ENCODE data around the gene RFTN2. TPM values are rescaled to one million over a fixed set of nuclear protein-coding genes. Genes with fewer than 3 reads are reported as not detected.
"Not testable (repeated sequence)": the region's sequence is repeated elsewhere in the genome, so short reads cannot be mapped to it uniquely, and the experiment has no call there.

RFTN2 gene
- total and polyA plus RNA-seq, 5 donors from 2014 or later, result 0.06 to 0.21 (median 0.14) TPM; not detected in 1

GRCh38 chr2:197699724-197700123 is 24.3 kb upstream of the RFTN2 start:
- Histone ChIP-seq H3K4me1 (ENCODE audit: control insufficient read depth, insufficient read depth, low read length, poor library complexity, severe bottlenecking) (peaks cover 13% of the 10 kb centered on the region), H3K4me3 (ENCODE audit: low read depth, low read length) (peak overlapping the region; percentile 17)
- Mint-ChIP-seq H3K4me3 (peak overlapping the region; percentile 22 to 70 (median 39)), H3K4me1 (peaks cover 15 to 50% (median 34%) of the 10 kb centered on the region in 4 donors)
- H3K9me3 ChIP-seq (ENCODE audit: control insufficient read depth in 2 of 2, low read length in 2 of 2); ATAC-seq (ENCODE audit: low read depth in 2 of 2); H3K36me3 ChIP-seq (ENCODE audit: control insufficient read depth, insufficient read depth, low read length); DNase-seq; H3K27me3 Mint-ChIP-seq; H3K27ac Mint-ChIP-seq; H3K9me3 Mint-ChIP-seq; H3K36me3 Mint-ChIP-seq; H3K27ac ChIP-seq (ENCODE audit: insufficient read depth, low read length, poor library complexity, severe bottlenecking); H3K27me3 ChIP-seq (ENCODE audit: control insufficient read depth, insufficient read depth, low read length): not testable (repeated sequence)

- H3K4me3 Mint-ChIP-seq; H3K36me3 ChIP-seq (ENCODE audit: control insufficient read depth, insufficient read depth, low read length); H3K27me3 ChIP-seq (ENCODE audit: control insufficient read depth, insufficient read depth, low read length); H3K27ac ChIP-seq (ENCODE audit: insufficient read depth, low read length, poor library complexity, severe bottlenecking); H3K9me3 ChIP-seq (ENCODE audit: control insufficient read depth in 2 of 2, low read length in 2 of 2); H3K27me3 Mint-ChIP-seq; H3K36me3 Mint-ChIP-seq; DNase-seq; ATAC-seq (ENCODE audit: low read depth in 2 of 2); H3K4me1 ChIP-seq (ENCODE audit: control insufficient read depth, insufficient read depth, low read length, poor library complexity, severe bottlenecking); H3K4me3 ChIP-seq (ENCODE audit: low read depth, low read length); H3K27ac Mint-ChIP-seq: not testable (repeated sequence)
- Mint-ChIP-seq H3K4me1 (peaks cover 12 to 48% (median 24%) of the 10 kb centered on the region in 4 donors), H3K9me3 (peaks cover 0 to 11% (median 3%) of the 10 kb centered on the region in 7 donors)
Measured at GRCh38 chr2:197696571-197696970, 21.2 kb upstream of the RFTN2 start.

DNA sequence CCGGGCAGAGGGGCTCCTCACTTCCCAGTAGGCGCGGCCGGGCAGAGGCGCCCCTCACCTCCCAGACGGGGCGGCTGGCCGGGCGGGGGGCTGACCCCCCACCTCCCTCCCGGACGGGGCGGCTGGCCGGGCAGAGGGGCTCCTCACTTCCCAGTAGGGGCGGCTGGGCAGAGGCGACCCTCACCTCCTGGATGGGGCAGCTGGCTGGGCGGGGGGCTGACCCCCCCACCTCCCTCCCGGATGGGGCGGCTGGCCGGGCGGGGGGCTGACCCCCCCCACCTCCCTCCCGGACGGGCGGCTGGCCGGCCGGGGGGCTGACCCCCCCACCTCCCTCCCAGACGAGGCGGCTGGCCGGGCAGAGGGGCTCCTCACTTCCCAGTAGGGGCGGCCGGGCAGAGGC is 20.6 kb upstream of the RFTN2 start:
- H3K27me3 ChIP-seq (ENCODE audit: control insufficient read depth, insufficient read depth, low read length); H3K36me3 Mint-ChIP-seq; ATAC-seq (ENCODE audit: low read depth in 2 of 2); H3K27me3 Mint-ChIP-seq; DNase-seq; H3K4me3 ChIP-seq (ENCODE audit: low read depth, low read length); H3K9me3 ChIP-seq (ENCODE audit: control insufficient read depth in 2 of 2, low read length in 2 of 2); H3K4me3 Mint-ChIP-seq; H3K36me3 ChIP-seq (ENCODE audit: control insufficient read depth, insufficient read depth, low read length); H3K27ac Mint-ChIP-seq; H3K27ac ChIP-seq (ENCODE audit: insufficient read depth, low read length, poor library complexity, severe bottlenecking); H3K4me1 ChIP-seq (ENCODE audit: control insufficient read depth, insufficient read depth, low read length, poor library complexity, severe bottlenecking): not testable (repeated sequence)
- Mint-ChIP-seq H3K4me1 (peaks cover 12 to 43% (median 20%) of the 10 kb centered on the region in 4 donors), H3K9me3 (peaks cover 0 to 11% (median 3%) of the 10 kb centered on the region in 7 donors)

GRCh38 chr2:197695206-197695605 is 19.8 kb upstream of the RFTN2 start:
- ATAC-seq (ENCODE audit: low read depth in 2 of 2); H3K9me3 ChIP-seq (ENCODE audit: control insufficient read depth in 2 of 2, low read length in 2 of 2); DNase-seq; H3K27ac Mint-ChIP-seq; H3K27me3 ChIP-seq (ENCODE audit: control insufficient read depth, insufficient read depth, low read length); H3K4me3 ChIP-seq (ENCODE audit: low read depth, low read length); H3K27ac ChIP-seq (ENCODE audit: insufficient read depth, low read length, poor library complexity, severe bottlenecking); H3K36me3 Mint-ChIP-seq; H3K4me1 ChIP-seq (ENCODE audit: control insufficient read depth, insufficient read depth, low read length, poor library complexity, severe bottlenecking); H3K27me3 Mint-ChIP-seq; H3K36me3 ChIP-seq (ENCODE audit: control insufficient read depth, insufficient read depth, low read length); H3K4me3 Mint-ChIP-seq: not testable (repeated sequence)
- Mint-ChIP-seq H3K4me1 (peaks cover 12 to 38% (median 16%) of the 10 kb centered on the region in 4 donors), H3K9me3 (peaks cover 0 to 11% (median 2%) of the 10 kb centered on the region in 7 donors)

DNA sequence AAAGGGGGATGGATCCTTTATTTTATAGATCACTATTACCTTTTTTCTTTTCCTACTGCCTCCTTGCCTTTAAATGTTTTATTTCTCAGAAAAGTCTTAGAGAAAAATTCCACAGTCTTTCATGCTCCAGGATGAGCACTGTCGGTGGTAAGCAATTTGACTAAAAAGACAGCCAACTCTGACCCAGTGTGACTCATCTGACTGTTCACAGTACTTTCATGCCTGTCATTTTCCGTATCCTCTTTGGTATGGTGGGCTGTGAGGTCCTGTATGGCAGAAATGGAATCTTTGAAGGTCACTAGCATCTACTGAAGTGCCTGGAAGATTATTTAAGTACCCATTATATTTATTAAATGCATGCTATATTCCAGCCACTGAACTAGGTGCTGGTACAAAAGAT is 2.1 kb upstream of the RFTN2 start:
- no peak overlapping the region for H3K4me3 Mint-ChIP-seq
- Histone ChIP-seq H3K36me3 (ENCODE audit: control insufficient read depth, insufficient read depth, low read length) (no peaks in the 10 kb centered on the region), H3K4me3 (ENCODE audit: low read depth, low read length) (no peak overlapping the region), H3K27me3 (ENCODE audit: control insufficient read depth, insufficient read depth, low read length) (peaks cover 15% of the 10 kb centered on the region), H3K27ac (ENCODE audit: insufficient read depth, low read length, poor library complexity, severe bottlenecking) (no peak overlapping the region), H3K4me1 (ENCODE audit: control insufficient read depth, insufficient read depth, low read length, poor library complexity, severe bottlenecking) (no peaks in the 10 kb centered on the region), H3K9me3 (ENCODE audit: control insufficient read depth in 2 of 2, low read length in 2 of 2) (no peaks in the 10 kb centered on the region)
- ATAC-seq (ENCODE audit: low read depth in 2 of 2) (no peak), DNase-seq (no peak)
- H3K9me3 Mint-ChIP-seq, result no peaks in the 10 kb centered on the region
- H3K36me3 Mint-ChIP-seq, result no peaks in the 10 kb centered on the region
- H3K27ac Mint-ChIP-seq, result no peak overlapping the region
- peaks cover 50% of the 10 kb centered on the region for H3K27me3 Mint-ChIP-seq
- H3K4me1 Mint-ChIP-seq, result no peaks in the 10 kb centered on the region

GRCh38 chr2:197677056-197677455 is 1.7 kb upstream of the RFTN2 start:
- H3K4me1 ChIP-seq (ENCODE audit: control insufficient read depth, insufficient read depth, low read length, poor library complexity, severe bottlenecking), result no peaks in the 10 kb centered on the region
- no peaks in the 10 kb centered on the region for H3K36me3 ChIP-seq (ENCODE audit: control insufficient read depth, insufficient read depth, low read length)
- Mint-ChIP-seq H3K27ac (no peak overlapping the region), H3K4me3 (no peak overlapping the region), H3K4me1 (no peaks in the 10 kb centered on the region), H3K9me3 (no peaks in the 10 kb centered on the region), H3K36me3 (no peaks in the 10 kb centered on the region), H3K27me3 (peaks cover 50% of the 10 kb centered on the region)
- DNase-seq, result no peak
- ATAC-seq (ENCODE audit: low read depth in 2 of 2), result no peak
- H3K27me3 ChIP-seq (ENCODE audit: control insufficient read depth, insufficient read depth, low read length), result peaks cover 15% of the 10 kb centered on the region
- H3K9me3 ChIP-seq (ENCODE audit: control insufficient read depth in 2 of 2, low read length in 2 of 2), result no peaks in the 10 kb centered on the region
- no peak overlapping the region for H3K27ac ChIP-seq (ENCODE audit: insufficient read depth, low read length, poor library complexity, severe bottlenecking)
- no peak overlapping the region for H3K4me3 ChIP-seq (ENCODE audit: low read depth, low read length)

DNA sequence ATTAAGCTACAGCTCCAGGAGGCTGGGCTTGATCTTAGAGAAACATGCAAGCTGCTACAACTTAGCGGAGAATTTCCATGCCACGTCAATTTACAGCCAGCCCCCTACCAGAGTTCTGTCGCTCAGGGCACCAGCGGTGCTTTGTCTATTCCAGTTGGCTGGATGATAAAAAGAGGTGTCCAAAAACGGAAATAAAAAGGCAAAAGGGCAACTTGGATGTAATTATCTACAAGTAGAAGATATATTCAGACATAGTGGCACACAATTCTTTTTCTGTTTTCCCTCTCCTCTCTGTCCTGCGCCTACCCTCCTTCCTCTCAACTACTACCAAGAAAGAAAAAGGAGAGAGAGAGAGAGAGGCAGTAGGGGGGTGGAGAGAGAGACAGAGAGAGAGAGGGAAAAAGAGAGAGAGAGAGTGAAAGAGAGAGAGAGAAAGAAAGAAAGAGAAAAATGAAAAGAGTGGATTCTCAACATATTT is 363 bp upstream of the RFTN2 start:
- no peaks in the 10 kb centered on the region for H3K9me3 ChIP-seq (ENCODE audit: control insufficient read depth in 2 of 2, low read length in 2 of 2)
- no peak overlapping the region for H3K4me3 ChIP-seq (ENCODE audit: low read depth, low read length)
- H3K36me3 Mint-ChIP-seq, result peaks cover 3% of the 10 kb centered on the region
- peaks cover 23% of the 10 kb centered on the region for H3K27me3 ChIP-seq (ENCODE audit: control insufficient read depth, insufficient read depth, low read length)
- H3K27me3 Mint-ChIP-seq, result peaks cover 62% of the 10 kb centered on the region
- H3K36me3 ChIP-seq (ENCODE audit: control insufficient read depth, insufficient read depth, low read length), result no peaks in the 10 kb centered on the region
- ATAC-seq (ENCODE audit: low read depth in 2 of 2) (no peak), DNase-seq (no peak)
- no peak overlapping the region for H3K27ac ChIP-seq (ENCODE audit: insufficient read depth, low read length, poor library complexity, severe bottlenecking)
- no peaks in the 10 kb centered on the region for H3K4me1 ChIP-seq (ENCODE audit: control insufficient read depth, insufficient read depth, low read length, poor library complexity, severe bottlenecking)
- H3K9me3 Mint-ChIP-seq, result no peaks in the 10 kb centered on the region
- H3K4me1 Mint-ChIP-seq, result no peaks in the 10 kb centered on the region
- no peak overlapping the region for H3K27ac Mint-ChIP-seq
- H3K4me3 Mint-ChIP-seq, result no peak overlapping the region

DNA sequence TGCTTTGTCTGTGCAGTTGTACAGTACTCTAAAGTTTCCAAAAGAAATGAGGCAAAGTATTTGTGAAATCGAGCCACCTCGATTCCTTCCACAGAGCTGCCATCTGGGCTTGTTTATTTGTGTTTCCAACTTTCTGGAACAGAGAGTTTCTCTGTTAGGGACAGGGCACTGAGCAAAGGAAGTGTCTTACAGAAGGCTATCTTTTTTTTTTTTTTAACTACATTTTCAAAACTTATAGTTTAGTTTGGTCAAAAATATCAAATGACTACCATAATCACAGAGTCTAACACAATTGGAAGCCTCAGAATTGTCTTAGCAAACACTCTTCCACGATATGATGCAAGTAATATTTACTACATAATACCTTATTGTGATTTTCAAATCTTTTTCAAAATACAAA is 796 bp downstream of the RFTN2 start:
- H3K4me3 Mint-ChIP-seq, result no peak overlapping the region
- Histone ChIP-seq H3K27me3 (ENCODE audit: control insufficient read depth, insufficient read depth, low read length) (peaks cover 25% of the 10 kb centered on the region), H3K9me3 (ENCODE audit: control insufficient read depth in 2 of 2, low read length in 2 of 2) (no peaks in the 10 kb centered on the region), H3K27ac (ENCODE audit: insufficient read depth, low read length, poor library complexity, severe bottlenecking) (no peak overlapping the region), H3K4me1 (ENCODE audit: control insufficient read depth, insufficient read depth, low read length, poor library complexity, severe bottlenecking) (no peaks in the 10 kb centered on the region), H3K4me3 (ENCODE audit: low read depth, low read length) (no peak overlapping the region), H3K36me3 (ENCODE audit: control insufficient read depth, insufficient read depth, low read length) (no peaks in the 10 kb centered on the region)
- ATAC-seq (ENCODE audit: low read depth in 2 of 2) (no peak), DNase-seq (no peak)
- H3K27me3 Mint-ChIP-seq, result peaks cover 68% of the 10 kb centered on the region
- no peak overlapping the region for H3K27ac Mint-ChIP-seq
- H3K4me1 Mint-ChIP-seq, result peaks cover 0 to 2% (median 0%) of the 10 kb centered on the region in 4 donors
- peaks cover 5% of the 10 kb centered on the region for H3K36me3 Mint-ChIP-seq
- H3K9me3 Mint-ChIP-seq, result peaks cover 0 to 3% (median 0%) of the 10 kb centered on the region in 7 donors

Data from CD4-positive, CD25-positive, alpha-beta regulatory T cell (primary cell).